GM19397 (cell line): ENCODE measurements around the gene LRRTM2.
"Not testable (repeated sequence)": the region's sequence is repeated elsewhere in the genome, so short reads cannot be mapped to it uniquely, and the experiment has no call there.

Source experiments
- ATAC-seq: cut with Tn5 transposase; IDR thresholded peaks from one replicate; pipeline ENCODE4 v1.9.1; 2021; ENCODE audit warnings: mild to moderate bottlenecking, moderate library complexity; ENCODE audit not compliant: unreplicated experiment

The LRRTM2 gene, protein sequence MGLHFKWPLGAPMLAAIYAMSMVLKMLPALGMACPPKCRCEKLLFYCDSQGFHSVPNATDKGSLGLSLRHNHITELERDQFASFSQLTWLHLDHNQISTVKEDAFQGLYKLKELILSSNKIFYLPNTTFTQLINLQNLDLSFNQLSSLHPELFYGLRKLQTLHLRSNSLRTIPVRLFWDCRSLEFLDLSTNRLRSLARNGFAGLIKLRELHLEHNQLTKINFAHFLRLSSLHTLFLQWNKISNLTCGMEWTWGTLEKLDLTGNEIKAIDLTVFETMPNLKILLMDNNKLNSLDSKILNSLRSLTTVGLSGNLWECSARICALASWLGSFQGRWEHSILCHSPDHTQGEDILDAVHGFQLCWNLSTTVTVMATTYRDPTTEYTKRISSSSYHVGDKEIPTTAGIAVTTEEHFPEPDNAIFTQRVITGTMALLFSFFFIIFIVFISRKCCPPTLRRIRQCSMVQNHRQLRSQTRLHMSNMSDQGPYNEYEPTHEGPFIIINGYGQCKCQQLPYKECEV

GRCh38 chr5:138874771-138875551 lies at the start of gene LRRTM2:
Gene LRRTM2 (minus strand): TSS chr5:138875335. CDS start chr5:138874911, 424 bp downstream.
- ATAC-seq = no peak

DNA sequence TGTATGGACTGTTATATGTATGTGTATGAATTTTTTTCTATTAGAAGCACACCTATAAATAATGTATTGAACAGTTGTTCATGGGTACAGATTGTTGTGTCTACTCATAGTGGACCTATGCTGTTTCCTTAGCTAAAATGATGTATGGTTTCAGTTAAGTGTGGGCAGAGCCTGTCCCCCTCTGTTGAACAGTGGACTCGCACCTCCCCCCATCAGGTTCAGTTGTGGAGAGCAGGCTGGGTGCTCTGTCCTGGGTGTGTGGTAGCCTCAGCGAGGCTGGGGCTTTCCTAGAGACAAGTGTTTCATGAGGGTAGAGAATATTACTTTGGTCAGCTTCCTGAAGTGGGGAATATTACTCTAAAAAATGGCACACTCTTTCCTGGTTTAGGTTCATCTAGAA lies 47.4 kb upstream of the LRRTM2 start:
- no peak for ATAC-seq

GRCh38 chr5:138921362-138921761 lies 46.2 kb upstream of the LRRTM2 start:
- not testable (repeated sequence) for ATAC-seq

- ATAC-seq = no peak
Measured at GRCh38 chr5:138920181-138920580, 45.0 kb upstream of the LRRTM2 start.

DNA sequence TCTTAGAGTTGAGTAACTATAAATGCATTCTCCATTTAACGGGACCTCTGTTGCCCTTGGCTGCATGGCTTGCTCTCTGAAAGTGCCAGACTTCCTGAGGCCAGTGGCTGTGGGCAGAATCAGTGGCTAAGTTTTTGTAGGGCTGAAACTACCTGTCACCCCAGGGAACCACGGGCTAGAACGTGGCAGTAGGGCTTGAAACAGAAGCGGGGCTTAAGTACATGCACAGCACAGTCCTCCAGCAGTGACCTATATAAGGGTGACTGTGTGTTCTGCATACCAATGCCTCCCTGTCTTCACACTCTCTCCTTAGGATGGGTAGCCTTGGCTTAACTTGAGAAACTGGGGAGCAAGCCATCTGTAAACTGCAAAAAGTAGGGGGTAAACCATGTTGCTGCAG lies 43.6 kb upstream of the LRRTM2 start:
- no peak for ATAC-seq

GRCh38 chr5:138914338-138914737 lies 39.2 kb upstream of the LRRTM2 start:
- no peak for ATAC-seq

GRCh38 chr5:138913773-138914172 lies 38.6 kb upstream of the LRRTM2 start:
- ATAC-seq = no peak

GRCh38 chr5:138912093-138912492 lies 37.0 kb upstream of the LRRTM2 start:
- ATAC-seq = no peak

DNA sequence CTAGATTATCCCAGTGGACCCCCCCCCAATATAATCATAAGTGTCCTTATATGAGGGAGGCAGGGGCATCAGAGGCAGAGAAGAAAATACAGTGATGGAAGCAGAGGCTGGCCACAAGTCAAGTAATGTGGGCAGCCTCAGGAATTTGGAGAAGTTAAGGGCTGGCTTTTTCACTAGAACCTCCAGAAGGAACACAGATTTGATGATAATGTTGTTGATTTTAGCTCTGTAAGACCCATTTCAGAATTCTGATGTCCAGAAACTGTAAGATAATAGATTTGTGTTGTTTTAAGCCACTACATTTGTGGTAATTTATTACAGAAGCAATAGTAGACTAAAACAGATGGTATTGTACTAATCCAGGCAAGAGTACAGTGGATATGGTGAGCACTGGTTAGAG lies 36.3 kb upstream of the LRRTM2 start:
- ATAC-seq = no peak

GRCh38 chr5:138910546-138911185 lies 35.5 kb upstream of the LRRTM2 start:
- no peak for ATAC-seq

GRCh38 chr5:138909734-138910133 lies 34.6 kb upstream of the LRRTM2 start:
- no peak for ATAC-seq

DNA sequence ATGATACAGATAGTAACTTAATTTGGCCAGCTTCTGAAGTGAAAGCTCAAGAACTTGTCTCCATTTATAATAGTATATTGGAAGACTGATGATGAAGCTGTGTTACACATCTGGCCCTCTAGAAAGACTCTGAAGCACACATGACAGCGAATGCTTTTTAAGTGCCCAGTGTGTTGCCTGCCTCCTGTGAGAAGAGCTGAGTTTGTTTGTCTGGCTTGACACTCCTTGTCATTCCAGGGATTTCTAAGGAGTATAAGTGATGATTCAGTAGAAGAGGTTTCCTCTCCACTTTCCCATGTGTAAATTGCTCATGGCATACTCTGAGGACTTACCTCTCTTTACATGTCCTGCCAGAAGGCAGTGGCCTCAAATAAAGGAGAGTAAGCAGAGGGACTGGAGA lies 30.4 kb upstream of the LRRTM2 start:
- ATAC-seq = no peak

GRCh38 chr5:138903130-138903775 lies 28.1 kb upstream of the LRRTM2 start:
- ATAC-seq = no peak

- no peak for ATAC-seq
Measured at GRCh38 chr5:138901716-138902115, 26.6 kb upstream of the LRRTM2 start.

GRCh38 chr5:138900281-138900965 lies 25.3 kb upstream of the LRRTM2 start:
- ATAC-seq = no peak

- ATAC-seq = no peak
Measured at GRCh38 chr5:138898742-138899141, 23.6 kb upstream of the LRRTM2 start.

- no peak for ATAC-seq
Measured at GRCh38 chr5:138898299-138898698, 23.2 kb upstream of the LRRTM2 start.

GRCh38 chr5:138895918-138896317 lies 20.8 kb upstream of the LRRTM2 start:
- ATAC-seq = no peak

DNA sequence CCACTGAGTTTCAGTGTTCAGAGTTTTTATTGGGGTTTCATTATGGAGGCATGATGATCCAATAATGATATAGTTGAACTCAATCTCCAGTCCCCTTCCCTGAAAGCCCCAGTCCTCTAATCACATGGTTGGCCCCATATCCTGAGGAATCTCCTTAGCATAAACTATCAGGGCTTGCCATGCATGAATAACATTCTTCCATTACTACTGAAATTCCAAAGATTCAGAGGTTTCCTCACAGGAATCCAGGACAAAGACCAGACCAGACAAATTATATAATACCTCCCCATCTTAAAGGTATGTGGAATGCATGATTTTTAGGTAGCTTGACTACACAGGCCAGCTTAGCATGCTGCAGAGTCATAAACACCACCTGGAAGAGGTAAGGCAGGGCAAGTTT lies 15.5 kb upstream of the LRRTM2 start:
- ATAC-seq = no peak

- ATAC-seq = no peak
Measured at GRCh38 chr5:138889994-138890393, 14.9 kb upstream of the LRRTM2 start.
